Fibroblast of lung (primary cell): ENCODE data around the gene PRCP. TPM values are rescaled to one million over a fixed set of nuclear protein-coding genes. Genes with fewer than 3 reads are reported as not detected.

Source experiments
- DNase-seq, 2 donors: peaks; one replicate each; pipeline versions ENCODE4 v3.0.0 to v3.0.0-alpha.2; 2010; ENCODE audit warnings: low read depth in 2 of 2
- H2AFZ ChIP-seq: 2 replicates; pipeline ENCODE4 v1.5.1; 2012; ENCODE audit warnings: low read length, control low read depth, inconsistent platforms
- H3K27ac ChIP-seq: 2 replicates; pipeline ENCODE4 v1.5.1; 2011; ENCODE audit warnings: low read length, control low read depth; ENCODE audit not compliant: insufficient read depth
- H3K27me3 ChIP-seq: 2 replicates; pipeline ENCODE4 v1.5.1; 2011; ENCODE audit warnings: mild to moderate bottlenecking, low read length; ENCODE audit not compliant: control insufficient read depth, insufficient read depth
- H3K36me3 ChIP-seq: 2 replicates; pipeline ENCODE4 v1.5.1; 2011; ENCODE audit warnings: low read length; ENCODE audit not compliant: control insufficient read depth, insufficient read depth
- H3K4me1 ChIP-seq: 2 replicates; pipeline ENCODE4 v1.5.1; 2011; ENCODE audit warnings: low read length; ENCODE audit not compliant: control insufficient read depth, insufficient read depth; ENCODE audit errors: extremely low read depth
- H3K4me2 ChIP-seq: 2 replicates; pipeline ENCODE4 v1.5.1; 2011; ENCODE audit warnings: low read length, control low read depth; ENCODE audit not compliant: insufficient read depth; ENCODE audit errors: extremely low read depth
- H3K4me3 ChIP-seq, 4 experiments: fragments of 200-600 bp in 1 of 4; sonication (generic) in 1 of 4; replicated peaks in 1 of 4; 2 replicates each; pipeline ENCODE4 v1.5.1; 2011 to 2016; ENCODE audit warnings: low read length in 4 of 4, low read depth in 3 of 4, mild to moderate bottlenecking in 3 of 4, control low read depth in 2 of 4, inconsistent platforms in 1 of 4, mixed read lengths in 1 of 4; ENCODE audit not compliant: insufficient read depth in 1 of 4; ENCODE audit errors: control extremely low read depth in 1 of 4
- H3K79me2 ChIP-seq: 2 replicates; pipeline ENCODE4 v1.5.1; 2012; ENCODE audit warnings: mild to moderate bottlenecking, low read length, inconsistent platforms; ENCODE audit not compliant: control insufficient read depth, insufficient read depth
- H3K9ac ChIP-seq: 2 replicates; pipeline ENCODE4 v1.5.1; 2011; ENCODE audit warnings: mild to moderate bottlenecking, low read length, control low read depth; ENCODE audit not compliant: insufficient read depth
- H3K9me3 ChIP-seq: 2 replicates; pipeline ENCODE4 v1.5.1; 2012; ENCODE audit warnings: low read depth, low read length; ENCODE audit not compliant: control insufficient read depth, insufficient read depth
- H4K20me1 ChIP-seq: 2 replicates; pipeline ENCODE4 v1.5.1; 2011; ENCODE audit warnings: low read length; ENCODE audit not compliant: control insufficient read depth, insufficient read depth; ENCODE audit errors: extremely low read depth
- EZH2 ChIP-seq: IDR thresholded peaks from 2 replicates; pipeline ENCODE4 v1.5.1; 2012; ENCODE audit warnings: low read length, control low read depth, mild to moderate bottlenecking; ENCODE audit errors: missing control alignments
- polyA plus RNA-seq, 2 donors: library from polyadenylated mRNA; depleted of rRNA in 1 of 2; stranded (reverse) in 1 of 2; unstranded in 1 of 2; fragments of >200 nt; gene quantifications; 2 replicates each; pipeline ENCODE4 v1.2.1, GENCODE V29; 2011 to 2012; ENCODE audit warnings: missing spikeins in 1 of 2
- total RNA-seq: library from RNA; depleted of rRNA; stranded (reverse); fragments of >200 nt; gene quantifications from 2 replicates; pipeline ENCODE4 v1.2.1, GENCODE V29; 2014
- TF ChIP-seq, protein P1 (sequence below), 2 donors: IDR thresholded peaks in 1 of 2; conservative IDR thresholded peaks in 1 of 2; 1 replicate in 1 of 2; 2 replicates in 1 of 2; pipeline ENCODE4 v1.5.1; 2011 to 2012; ENCODE audit warnings: low read length in 2 of 2, control low read depth in 1 of 2, inconsistent platforms in 1 of 2, low read depth in 1 of 2, mild to moderate bottlenecking in 1 of 2

PRCP gene
- total and polyA plus RNA-seq, 2 donors (not counting 1 experiment from before 2014, with no cell fraction given) = 107 to 167 TPM

DNA sequence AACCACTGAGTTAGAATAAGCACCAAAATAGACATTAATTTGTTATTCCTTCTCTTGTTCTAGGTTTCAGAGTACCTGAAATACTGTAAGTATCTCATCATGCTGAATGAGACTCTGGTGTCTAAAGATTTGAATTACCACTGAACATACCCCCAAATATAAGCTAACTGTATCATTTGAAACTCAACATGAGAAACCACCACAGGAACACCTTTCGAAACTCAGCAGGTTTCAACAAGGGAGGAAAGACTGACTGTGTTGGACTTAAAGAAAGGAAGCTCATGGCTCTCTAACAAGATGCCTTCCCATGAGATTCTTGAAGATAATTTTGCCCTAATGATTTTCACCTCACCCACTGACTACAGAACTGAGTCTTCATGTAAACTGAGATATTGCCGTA lies 37.0 kb downstream of the PRCP start:
- no peak for TF ChIP-seq EZH2
- TF ChIP-seq, protein P1, sequence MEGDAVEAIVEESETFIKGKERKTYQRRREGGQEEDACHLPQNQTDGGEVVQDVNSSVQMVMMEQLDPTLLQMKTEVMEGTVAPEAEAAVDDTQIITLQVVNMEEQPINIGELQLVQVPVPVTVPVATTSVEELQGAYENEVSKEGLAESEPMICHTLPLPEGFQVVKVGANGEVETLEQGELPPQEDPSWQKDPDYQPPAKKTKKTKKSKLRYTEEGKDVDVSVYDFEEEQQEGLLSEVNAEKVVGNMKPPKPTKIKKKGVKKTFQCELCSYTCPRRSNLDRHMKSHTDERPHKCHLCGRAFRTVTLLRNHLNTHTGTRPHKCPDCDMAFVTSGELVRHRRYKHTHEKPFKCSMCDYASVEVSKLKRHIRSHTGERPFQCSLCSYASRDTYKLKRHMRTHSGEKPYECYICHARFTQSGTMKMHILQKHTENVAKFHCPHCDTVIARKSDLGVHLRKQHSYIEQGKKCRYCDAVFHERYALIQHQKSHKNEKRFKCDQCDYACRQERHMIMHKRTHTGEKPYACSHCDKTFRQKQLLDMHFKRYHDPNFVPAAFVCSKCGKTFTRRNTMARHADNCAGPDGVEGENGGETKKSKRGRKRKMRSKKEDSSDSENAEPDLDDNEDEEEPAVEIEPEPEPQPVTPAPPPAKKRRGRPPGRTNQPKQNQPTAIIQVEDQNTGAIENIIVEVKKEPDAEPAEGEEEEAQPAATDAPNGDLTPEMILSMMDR (conservative IDR thresholded peaks at IDR 0.05 in 1 of 2, IDR thresholded peaks at IDR 0.05 in 1 of 2; ENCODE audit: low read depth in 1 of 2, low read length in 2 of 2) = no peak
- peaks cover 14% of the 10 kb centered on the region for H3K4me1 ChIP-seq

DNA sequence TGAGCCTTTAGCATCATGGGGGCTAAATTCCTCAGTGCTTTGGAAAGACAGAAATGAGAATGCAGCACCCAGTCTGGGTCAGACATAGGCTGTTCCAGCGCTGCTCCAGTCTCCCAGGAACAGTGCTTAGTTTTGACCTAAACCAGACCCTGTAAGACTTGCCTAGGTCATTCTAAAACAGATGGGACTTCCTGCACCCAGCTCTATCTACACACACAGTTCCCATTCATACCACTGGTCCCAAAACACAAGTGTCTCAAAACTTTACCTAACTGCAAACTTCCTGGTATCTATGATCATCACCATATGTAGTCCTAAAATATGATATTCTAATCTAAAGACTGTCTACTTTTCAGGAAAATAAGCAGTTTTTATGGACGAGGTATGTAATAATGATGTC lies 37.9 kb downstream of the PRCP start:
- H3K79me2 ChIP-seq = no peaks in the 10 kb centered on the region
- peaks cover 19% of the 10 kb centered on the region for H3K4me1 ChIP-seq
- no peak overlapping the region for H3K4me2 ChIP-seq
- H4K20me1 ChIP-seq = no peaks in the 10 kb centered on the region
- no peak overlapping the region for H2AFZ ChIP-seq
- no peaks in the 10 kb centered on the region for H3K27me3 ChIP-seq
- DNase-seq = no peak
- no peak overlapping the region for H3K9ac ChIP-seq
- TF ChIP-seq, protein P1 (conservative IDR thresholded peaks at IDR 0.05 in 1 of 2, IDR thresholded peaks at IDR 0.05 in 1 of 2; ENCODE audit: low read depth in 1 of 2, low read length in 2 of 2) = no peak
- no peak for TF ChIP-seq EZH2
- H3K9me3 ChIP-seq = no peaks in the 10 kb centered on the region
- no peak overlapping the region for H3K4me3 ChIP-seq
- H3K27ac ChIP-seq = no peak overlapping the region
- no peaks in the 10 kb centered on the region for H3K36me3 ChIP-seq

More for the DNA sequence above, 37.0 kb downstream of the PRCP start:
- Histone ChIP-seq H3K9me3 (no peaks in the 10 kb centered on the region), H3K27me3 (no peaks in the 10 kb centered on the region), H3K4me2 (no peak overlapping the region), H3K36me3 (no peaks in the 10 kb centered on the region), H3K27ac (no peak overlapping the region), H3K9ac (no peak overlapping the region), H3K4me3 (no peak overlapping the region), H2AFZ (no peak overlapping the region), H4K20me1 (no peaks in the 10 kb centered on the region), H3K79me2 (no peaks in the 10 kb centered on the region)
- DNase-seq = no peak

GRCh38 chr11:82859750-82860149 lies 40.5 kb downstream of the PRCP start:
- H4K20me1 ChIP-seq = no peaks in the 10 kb centered on the region
- H3K4me1 ChIP-seq = peaks cover 19% of the 10 kb centered on the region

More at GRCh38 chr11:82859750-82860149, 40.5 kb downstream of the PRCP start:
- no peak overlapping the region for H3K9ac ChIP-seq
- no peak for TF ChIP-seq EZH2
- TF ChIP-seq, protein P1 (conservative IDR thresholded peaks at IDR 0.05 in 1 of 2, IDR thresholded peaks at IDR 0.05 in 1 of 2; ENCODE audit: low read depth in 1 of 2, low read length in 2 of 2) = no peak
- no peak overlapping the region for H3K4me2 ChIP-seq
- no peak overlapping the region for H2AFZ ChIP-seq
- no peaks in the 10 kb centered on the region for H3K79me2 ChIP-seq
- H3K4me3 ChIP-seq = no peak overlapping the region
- no peaks in the 10 kb centered on the region for H3K27me3 ChIP-seq
- H3K36me3 ChIP-seq = no peaks in the 10 kb centered on the region
- H3K9me3 ChIP-seq = no peaks in the 10 kb centered on the region
- no peak for DNase-seq
- H3K27ac ChIP-seq = no peak overlapping the region
